ENCODE data around the gene SLC17A4.
"Not testable (repeated sequence)": the region's sequence is repeated elsewhere in the genome, so short reads cannot be mapped to it uniquely, and the experiment has no call there.

SLC17A4 gene

GRCh38 chr6:25754535-25754934, at the start of gene SLC17A4:
SLC17A4 (plus strand) TSS chr6:25754742; CDS start chr6:25761963, 7,221 bp downstream.
- no peak for DNase-seq (ENCODE audit: low spot score)

GRCh38 chr6:25706314-25707014, 48.1 kb upstream of the SLC17A4 start:
- DNase-seq (ENCODE audit: low spot score): no peak

- no peak for DNase-seq (ENCODE audit: low spot score)
Measured at GRCh38 chr6:25709761-25710160, 44.8 kb upstream of the SLC17A4 start.

- no peak for DNase-seq (ENCODE audit: low spot score)
Measured at GRCh38 chr6:25710287-25710686, 44.3 kb upstream of the SLC17A4 start.

GRCh38 chr6:25713824-25714223, 40.7 kb upstream of the SLC17A4 start:
- DNase-seq (ENCODE audit: low spot score): no peak

- DNase-seq (ENCODE audit: low spot score): no peak
Measured at GRCh38 chr6:25714765-25715164, 39.8 kb upstream of the SLC17A4 start.

- no peak for DNase-seq (ENCODE audit: low spot score)
Measured at GRCh38 chr6:25715794-25716193, 38.7 kb upstream of the SLC17A4 start.

GRCh38 chr6:25717866-25718740, 36.4 kb upstream of the SLC17A4 start:
- DNase-seq (ENCODE audit: low spot score): peak; percentile 70

- DNase-seq (ENCODE audit: low spot score): no peak
Measured at GRCh38 chr6:25726122-25726911, 28.2 kb upstream of the SLC17A4 start.

- no peak for DNase-seq (ENCODE audit: low spot score)
Measured at GRCh38 chr6:25727028-25727427, 27.5 kb upstream of the SLC17A4 start.

GRCh38 chr6:25730907-25731306, 23.6 kb upstream of the SLC17A4 start:
- DNase-seq (ENCODE audit: low spot score): no peak

- DNase-seq (ENCODE audit: low spot score): no peak
Measured at GRCh38 chr6:25731721-25732120, 22.8 kb upstream of the SLC17A4 start.

GRCh38 chr6:25732468-25733198, 21.9 kb upstream of the SLC17A4 start:
- DNase-seq (ENCODE audit: low spot score): no peak

- DNase-seq (ENCODE audit: low spot score): no peak
Measured at GRCh38 chr6:25735261-25735660, 19.3 kb upstream of the SLC17A4 start.

- no peak for DNase-seq (ENCODE audit: low spot score)
Measured at GRCh38 chr6:25743868-25744267, 10.7 kb upstream of the SLC17A4 start.

GRCh38 chr6:25745836-25746235, 8.7 kb upstream of the SLC17A4 start:
- no peak for DNase-seq (ENCODE audit: low spot score)

- DNase-seq (ENCODE audit: low spot score): no peak
Measured at GRCh38 chr6:25746968-25747367, 7.6 kb upstream of the SLC17A4 start.

GRCh38 chr6:25747477-25747876, 7.1 kb upstream of the SLC17A4 start:
- no peak for DNase-seq (ENCODE audit: low spot score)

GRCh38 chr6:25748049-25748448, 6.5 kb upstream of the SLC17A4 start:
- no peak for DNase-seq (ENCODE audit: low spot score)

- not testable (repeated sequence) for DNase-seq (ENCODE audit: low spot score)
Measured at GRCh38 chr6:25748601-25749517, 5.7 kb upstream of the SLC17A4 start.

GRCh38 chr6:25749837-25750236, 4.7 kb upstream of the SLC17A4 start:
- no peak for DNase-seq (ENCODE audit: low spot score)
